Stimulated activated CD4-positive, alpha-beta T cell treated with anti-CD3 and anti-CD28 coated beads, Interleukin-1b, Interleukin-23, amount 100 ng/mL, for 4 hours (primary cell): ENCODE data around the gene SLC24A2.

Experiments
- DNase-seq, 2 donors: peaks; one replicate each; pipeline ENCODE4 v3.0.0-alpha.2; 2020; ENCODE audit warnings: low read depth in 2 of 2

Gene SLC24A2

DNA sequence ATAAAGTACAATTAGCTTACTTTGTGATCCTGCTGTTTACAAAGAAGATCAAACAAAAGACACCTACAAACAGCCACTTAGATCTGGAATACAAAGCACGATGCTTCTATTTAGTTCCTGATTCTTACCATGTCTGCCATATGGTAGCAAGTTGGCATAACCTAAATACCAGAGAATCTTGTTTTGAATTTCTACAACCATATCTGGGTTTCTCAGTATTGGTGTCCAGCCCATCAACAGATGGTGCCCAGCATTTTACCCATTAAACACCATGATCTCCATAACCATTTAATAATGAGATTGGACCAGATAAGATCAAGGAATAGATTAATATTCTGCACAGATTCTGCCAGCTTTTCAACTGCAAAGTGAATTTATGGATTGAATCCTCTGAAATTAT lies 29.8 kb downstream of the SLC24A2 start:
- DNase-seq, result no peak

DNA sequence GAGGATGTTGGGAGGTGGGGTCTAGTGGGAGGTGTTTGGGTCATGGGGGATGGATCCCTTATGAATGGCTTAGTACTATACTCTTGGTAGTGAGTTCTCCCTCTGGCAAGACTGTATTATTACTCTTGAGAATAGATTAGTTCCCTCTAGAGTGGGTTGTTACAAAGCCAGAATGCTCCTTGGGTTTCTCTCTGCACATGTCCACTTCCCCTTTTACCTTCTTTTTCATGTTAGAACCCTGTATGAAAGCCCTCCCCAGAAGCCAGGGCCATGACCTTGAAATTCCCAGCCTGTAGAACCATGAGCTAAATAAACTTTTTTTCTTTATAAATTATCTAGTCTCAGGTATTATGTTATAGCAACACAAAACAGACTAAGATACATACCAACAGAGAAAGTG lies 31.1 kb downstream of the SLC24A2 start:
- no peak for DNase-seq

DNA sequence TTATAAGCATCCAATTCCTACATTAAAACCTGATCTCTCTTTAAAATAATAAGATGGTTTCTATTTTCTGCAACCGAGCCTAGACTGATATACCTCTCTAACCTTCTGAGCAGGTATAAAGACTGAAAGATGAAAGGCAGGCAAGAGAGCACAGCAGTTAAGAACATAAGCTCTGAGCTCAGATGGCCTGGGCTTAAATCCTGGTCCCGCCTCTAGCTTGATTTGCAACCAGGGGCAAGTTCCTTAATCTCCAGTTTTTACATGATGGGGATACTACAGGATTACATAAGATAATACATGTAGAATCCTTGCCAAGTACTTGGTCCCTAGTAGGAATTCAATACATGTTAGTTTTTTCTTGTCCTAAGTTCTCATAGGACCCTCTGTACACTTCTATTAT lies 33.9 kb downstream of the SLC24A2 start:
- DNase-seq, result no peak

DNA sequence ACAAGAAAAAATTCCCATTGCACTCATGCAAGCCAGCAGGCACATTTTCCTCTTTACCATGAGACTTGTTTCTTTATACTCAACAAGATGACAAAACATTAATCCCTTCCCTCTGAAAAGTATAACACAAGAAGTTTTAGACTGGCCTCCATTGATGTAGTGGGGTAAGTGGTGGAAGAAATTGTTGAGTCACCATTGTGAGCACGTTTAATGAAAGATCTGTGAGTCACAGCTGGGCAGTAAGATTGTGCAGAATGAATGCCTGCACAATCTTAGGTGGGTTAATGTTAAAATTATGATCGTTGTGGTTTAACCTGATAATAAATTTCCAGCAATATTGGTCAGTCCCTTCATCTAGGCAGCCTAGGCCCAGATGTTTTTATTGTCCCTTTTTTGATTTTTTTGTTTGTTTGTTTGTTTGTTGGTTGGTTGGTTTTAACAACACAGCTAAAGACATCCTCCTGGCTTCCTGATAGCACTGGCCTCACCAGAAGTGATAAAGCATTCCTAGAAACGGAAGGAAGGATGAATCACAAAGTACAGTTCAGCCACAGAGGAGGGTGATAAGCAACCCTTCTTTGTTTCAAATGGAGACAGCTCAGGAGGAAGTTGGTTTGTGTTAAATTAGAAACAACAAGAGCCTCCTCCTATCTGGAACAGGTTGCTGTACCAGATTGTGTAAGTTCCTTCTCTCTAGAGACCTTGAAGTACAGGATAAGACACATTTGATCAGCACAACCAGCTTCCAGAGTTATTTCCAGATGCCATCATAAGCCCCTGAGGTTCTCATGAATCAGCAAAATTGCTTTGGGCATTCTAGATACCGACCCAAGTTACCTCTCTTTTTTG lies 40.3 kb downstream of the SLC24A2 start:
- no peak for DNase-seq

DNA sequence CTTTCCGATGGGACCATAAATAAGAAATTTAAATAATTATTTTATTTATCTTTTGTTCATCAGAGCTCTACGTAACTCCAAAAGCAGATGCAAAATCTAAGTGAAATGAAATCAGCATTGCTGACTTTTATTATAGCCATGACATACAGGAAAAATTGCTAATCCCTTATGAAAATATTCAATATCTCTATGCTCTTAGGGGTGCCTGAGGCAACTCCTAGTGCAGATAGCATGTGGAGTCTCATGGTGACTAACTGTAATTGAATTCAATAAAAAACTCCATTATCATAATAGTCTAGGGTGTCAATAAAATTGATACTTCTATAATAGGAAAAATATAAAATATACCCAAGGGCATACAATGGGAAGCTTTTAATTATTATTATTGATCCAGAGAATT lies 42.6 kb downstream of the SLC24A2 start:
- no peak for DNase-seq

DNA sequence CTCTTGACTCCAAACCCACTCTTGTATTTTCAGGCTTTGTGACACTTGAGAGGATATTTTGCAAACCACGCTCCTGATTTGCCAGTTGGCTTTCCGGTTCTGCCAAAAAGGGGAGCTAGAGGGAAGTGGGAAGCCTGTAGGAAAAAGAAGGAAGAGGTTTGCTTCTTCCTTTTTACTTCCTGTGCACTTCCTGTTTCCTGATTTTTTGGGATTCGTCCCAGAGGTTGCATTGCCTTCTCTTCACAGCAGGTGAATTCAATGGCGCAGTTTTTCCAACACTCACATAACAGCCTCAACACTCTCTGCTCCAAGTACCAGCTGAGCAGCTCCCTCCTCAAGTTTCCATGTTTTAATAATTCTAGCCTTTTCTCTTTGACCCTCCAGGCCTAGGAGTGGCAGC lies 47.7 kb downstream of the SLC24A2 start:
- DNase-seq, result no peak
